ENCODE results near the gene RRP1. TPM values are rescaled to one million over a fixed set of nuclear protein-coding genes. Genes with fewer than 3 reads are reported as not detected.

The RRP1 gene
- total and polyA plus RNA-seq, 9 of the 15 experiments (the other 6 are each of a cell fraction or from before 2014, with no cell fraction given), result 0.89 to 105 (median 51.6) TPM

- no peak for TF ChIP-seq CEBPB (tag; IDR thresholded peaks at IDR 0.05)
Observed at GRCh38 chr21:43768868-43769167, 20.6 kb upstream of the RRP1 start (continued).

GRCh38 chr21:43769325-43769958 is 19.9 kb upstream of the RRP1 start:
- ATAC-seq, result no peak
- no TSS peak for BruUV-seq (replicated peaks)
- FAIRE-seq, result no peak
- intact Hi-C loops (cut with micrococcal nuclease) (no loop called here), in situ Hi-C loops (cut with MboI) (no loop called here)
- TF ChIP-seq ZNF511 (CRISPR knock-in tag; IDR thresholded peaks at IDR 0.05), result 0 out of 2 replicates have a peak, but pooled peaks have one; percentile 15
- TF ChIP-seq TEAD4 (IDR thresholded peaks at IDR 0.05; ENCODE audit: low read length), result no peak
- peak; percentile 14; the same call in 1 of the 2 replicates for TF ChIP-seq TEAD4 (CRISPR knock-in tag; IDR thresholded peaks at IDR 0.05; ENCODE audit: borderline replicate concordance)
- no peak for TF ChIP-seq ZNF445 (CRISPR knock-in tag; IDR thresholded peaks at IDR 0.05; ENCODE audit: low read depth)
- no peak for TF ChIP-seq ZNF3 (CRISPR knock-in tag; IDR thresholded peaks at IDR 0.05)
- peak; percentile 30; the same call in 1 of the 2 replicates for TF ChIP-seq MAX (CRISPR knock-in tag; IDR thresholded peaks at IDR 0.05)
- TF ChIP-seq ZNF121 (CRISPR knock-in tag; conservative IDR thresholded peaks at IDR 0.05), result peak; percentile 61; the same call in 1 of the 2 replicates
- TF ChIP-seq RREB1 (CRISPR knock-in tag; IDR thresholded peaks at IDR 0.05), result peak; percentile 7; the same call in 1 of the 2 replicates
- TF ChIP-seq ZNF24 (IDR thresholded peaks at IDR 0.05), result no peak
- TF ChIP-seq ZNF134 (CRISPR knock-in tag; conservative IDR thresholded peaks at IDR 0.05), result no peak
- DNase-seq (ENCODE audit: extremely low read depth in 1 of 4, low spot score in 3 of 4), result no peak
- H2AFZ ChIP-seq (ENCODE audit: low read depth, low read length), result no peak overlapping the region
- H3K79me2 ChIP-seq (ENCODE audit: control insufficient read depth, insufficient read depth, low read length), result 0 out of 3 replicates have a peak, but pooled peaks cover 1% of the 10 kb centered on the region
- POLR2A ChIA-PET, result interaction anchor here (0.6 to 1.6 kb wide), 5 partner anchors 13 to 103 kb away, joined by 3 to 6 read pairs (median 4); no protein-coding TSS in a partner anchor
- peak overlapping the region in 1 of 2 experiments; percentile 6; a peak in 1 of 4 replicates for H3K9ac ChIP-seq (ENCODE audit: insufficient read depth in 1 of 2, low read depth in 2 of 2, low read length in 2 of 2)
- peaks cover 24% of the 10 kb centered on the region for H3K36me3 ChIP-seq (ENCODE audit: control insufficient read depth, insufficient read depth, low read length)
- CTCF ChIA-PET (ENCODE audit: low intra/inter-chr PET ratio), result no interaction called here
- no peak overlapping the region for H3K4me2 ChIP-seq (ENCODE audit: insufficient read depth, low read length)
- 88% methylated on average over 11 of the region's 11 CpGs for WGBS (ENCODE audit: insufficient coverage, low coverage, missing lambda C conversion rate)
- no peaks in the 10 kb centered on the region for H4K20me1 ChIP-seq (replicated peaks; ENCODE audit: control insufficient read depth, insufficient read depth, low read length)
- no peaks in the 10 kb centered on the region for H3K27me3 ChIP-seq (ENCODE audit: control insufficient read depth in 2 of 2, insufficient read depth in 2 of 2, low read length in 2 of 2)
- H3K9me3 ChIP-seq (replicated peaks; ENCODE audit: control insufficient read depth, insufficient read depth, low read depth, low read length), result no peaks in the 10 kb centered on the region
- H3K4me3 ChIP-seq, result no peak overlapping the region
- H3K4me1 ChIP-seq (replicated peaks in 1 of 2; ENCODE audit: control insufficient read depth in 2 of 2, insufficient read depth in 2 of 2, low read length in 2 of 2), result peaks cover 33 to 63% of the 10 kb centered on the region in 2 experiments
- H3K27ac ChIP-seq (ENCODE audit: extremely low read depth, low read depth, low read length), result no peak overlapping the region
- H3K9me1 ChIP-seq (ENCODE audit: control insufficient read depth, insufficient read depth, low read length), result peaks cover 8% of the 10 kb centered on the region

Data from K562 (cell line).